Renal cortical epithelial cell (primary cell): ENCODE results near the gene DNAJB6. TPM values are rescaled to one million over a fixed set of nuclear protein-coding genes. Genes with fewer than 3 reads are reported as not detected.

ENCODE experiments used
- DNase-seq: peaks from one replicate; pipeline ENCODE4 v3.0.0-alpha.2; 2011; ENCODE audit warnings: low read depth
- total RNA-seq: library from RNA; depleted of rRNA; stranded (reverse); fragments of >200 nt; gene quantifications from 2 replicates; pipeline ENCODE4 v1.2.3, GENCODE V29; 2014

The DNAJB6 gene
- total RNA-seq, 1 donor from 2014 or later = 121 TPM

- no peak for DNase-seq
These were observed 91.7 kb downstream of the DNAJB6 start for GRCh38 chr7:157428554-157428945.

- DNase-seq = no peak
These were observed 92.3 kb downstream of the DNAJB6 start for GRCh38 chr7:157429001-157429679.

GRCh38 chr7:157429680-157430224 is 92.9 kb downstream of the DNAJB6 start:
- DNase-seq = no peak

GRCh38 chr7:157430721-157431120 is 93.9 kb downstream of the DNAJB6 start:
- DNase-seq = no peak

GRCh38 chr7:157431173-157431950 is 94.6 kb downstream of the DNAJB6 start:
- DNase-seq = no peak

- no peak for DNase-seq
These were observed 95.2 kb downstream of the DNAJB6 start for GRCh38 chr7:157431951-157432540.

- peak; percentile 40 for DNase-seq
These were observed 95.7 kb downstream of the DNAJB6 start for GRCh38 chr7:157432541-157432956.

DNA sequence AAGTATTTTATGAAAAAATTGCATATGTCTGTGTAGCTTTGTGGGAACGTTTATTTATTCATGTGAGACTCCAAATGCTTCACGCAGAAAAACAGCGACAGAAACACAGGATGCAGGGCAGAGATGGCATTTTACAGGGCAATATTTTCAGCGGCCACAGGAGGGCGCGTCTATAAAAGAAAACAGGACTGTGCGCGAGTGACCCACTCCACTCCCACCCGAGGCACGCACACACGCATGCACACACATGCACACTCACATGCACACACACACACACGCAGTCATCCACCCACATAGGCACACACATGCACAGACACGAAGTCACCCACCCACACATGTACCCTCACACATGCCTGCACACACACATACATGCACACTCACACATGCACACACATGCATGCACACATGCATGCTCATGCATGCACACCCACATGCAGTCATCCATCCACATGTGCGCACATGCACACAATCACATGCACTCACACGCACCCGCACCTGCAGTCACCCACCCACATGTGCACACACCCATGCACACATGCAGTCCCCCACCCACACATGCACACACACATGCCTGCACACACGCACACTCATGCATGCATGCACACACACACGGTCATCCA is 96.3 kb downstream of the DNAJB6 start:
- peak; percentile 4 for DNase-seq

GRCh38 chr7:157433628-157434027 is 96.8 kb downstream of the DNAJB6 start:
- no peak for DNase-seq

DNA sequence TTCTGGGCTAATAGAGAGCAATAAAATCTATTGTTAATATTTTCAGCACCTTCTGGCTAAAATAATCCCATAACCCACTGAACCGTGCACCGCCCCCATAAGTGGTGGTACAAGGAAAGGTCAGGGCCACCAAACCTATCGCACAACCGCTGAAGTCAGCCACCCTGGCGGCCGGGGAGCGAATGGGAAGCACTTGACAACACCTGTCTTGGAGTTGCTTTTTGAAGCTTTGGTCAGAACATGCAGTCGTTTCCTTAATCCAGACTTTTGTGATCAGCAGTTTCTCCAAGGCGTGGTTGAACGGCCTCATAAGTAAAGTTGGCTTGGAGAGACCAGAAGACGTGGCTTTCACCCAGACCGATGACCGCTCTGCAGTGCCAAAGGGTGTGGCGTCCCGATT is 97.4 kb downstream of the DNAJB6 start:
- no peak for DNase-seq

DNA sequence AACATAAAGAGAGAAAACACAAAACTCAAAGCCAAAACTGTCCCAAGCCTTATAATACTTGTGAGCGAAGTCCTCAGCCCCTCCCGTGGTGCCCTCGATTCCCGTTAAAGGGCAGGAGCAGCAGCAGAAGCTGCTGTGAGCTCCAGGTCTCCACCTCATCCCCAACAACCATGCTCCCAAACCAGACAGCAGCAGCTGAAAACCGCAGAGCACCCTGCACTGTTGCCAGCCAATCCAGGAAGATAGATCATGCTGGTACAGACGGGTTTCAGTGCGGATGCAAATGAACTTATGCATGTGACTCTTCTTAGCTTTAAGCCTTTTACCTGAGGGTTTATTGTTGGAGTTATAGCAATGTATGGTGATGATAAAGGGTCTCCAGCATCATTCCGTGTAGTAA is 97.9 kb downstream of the DNAJB6 start:
- no peak for DNase-seq

DNA sequence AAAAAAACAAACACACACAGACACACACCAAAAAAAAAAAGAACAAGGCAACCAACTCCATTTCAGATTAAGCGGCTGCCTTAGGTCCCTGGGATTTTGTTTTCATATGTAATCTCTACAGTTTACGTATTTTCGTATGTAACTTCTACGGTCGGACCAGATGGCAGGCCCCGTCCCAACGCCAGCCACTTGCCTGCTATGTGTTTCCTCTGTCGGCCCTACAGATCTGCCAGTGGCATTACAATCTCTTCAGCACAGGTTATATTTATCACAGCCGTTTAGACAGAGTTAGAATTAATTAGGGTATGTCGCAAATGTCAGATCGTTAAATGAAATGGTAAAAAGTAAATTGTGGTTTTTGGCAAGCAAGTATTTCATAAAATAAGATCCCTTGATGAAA is 99.3 kb downstream of the DNAJB6 start:
- DNase-seq = no peak

DNA sequence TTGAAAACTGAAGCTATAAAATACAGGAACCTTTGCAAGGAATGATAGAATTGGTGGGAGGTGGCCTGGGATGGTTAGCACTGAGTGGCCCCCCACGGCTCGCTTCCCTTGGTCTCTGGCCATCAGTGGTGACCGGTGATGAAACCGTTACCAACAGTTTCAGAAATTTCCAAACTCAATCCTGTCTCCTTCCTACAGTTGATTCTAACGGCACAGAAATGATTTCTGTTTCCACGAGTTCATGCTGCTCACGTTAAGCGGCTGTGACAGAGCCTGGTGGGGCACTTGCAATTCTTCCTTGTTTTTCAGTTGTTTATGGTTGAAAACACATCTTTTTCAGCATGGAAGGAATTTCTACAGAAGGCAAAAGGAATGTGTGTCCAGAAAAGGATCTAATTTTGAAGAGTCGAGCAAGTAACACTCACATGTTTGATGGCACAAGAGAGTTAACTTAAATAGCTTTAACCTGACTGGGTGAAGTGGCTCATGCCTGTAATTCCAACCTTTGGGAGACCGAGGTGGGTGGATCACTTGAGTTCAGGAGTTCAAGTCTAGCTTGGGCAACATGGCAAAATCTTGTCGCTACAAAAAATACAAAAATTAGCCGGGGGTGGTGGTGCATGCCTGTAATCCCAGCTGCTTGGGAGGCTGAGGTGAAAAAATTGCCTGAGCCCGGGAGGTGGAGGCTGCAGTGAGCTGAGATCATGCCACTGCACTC is 100.1 kb downstream of the DNAJB6 start:
- DNase-seq = no peak

- DNase-seq = no peak
These were observed 100.8 kb downstream of the DNAJB6 start for GRCh38 chr7:157437519-157438061.

- no peak for DNase-seq
These were observed 101.6 kb downstream of the DNAJB6 start for GRCh38 chr7:157438121-157439025.

DNA sequence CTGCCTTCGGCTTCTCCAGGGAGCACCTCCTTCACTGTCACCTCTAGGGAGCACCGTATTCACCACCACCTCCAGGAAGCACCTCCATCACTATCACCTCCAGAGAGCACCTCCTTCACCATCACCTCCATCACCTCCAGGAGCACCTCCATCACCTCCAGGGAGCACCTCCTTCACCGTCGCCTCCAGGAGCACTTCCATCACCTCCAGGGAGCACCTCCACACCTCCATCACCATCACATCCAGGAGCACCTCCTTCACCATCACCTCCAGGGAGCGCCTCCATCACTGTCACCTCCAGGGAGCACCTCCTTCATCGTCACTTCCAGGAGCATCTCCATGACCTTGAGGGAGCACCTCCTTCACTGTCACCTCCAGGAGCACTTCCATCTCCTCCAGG is 102.3 kb downstream of the DNAJB6 start:
- DNase-seq = no peak

GRCh38 chr7:157439761-157440160 is 103.0 kb downstream of the DNAJB6 start:
- no peak for DNase-seq

- no peak for DNase-seq
These were observed 103.7 kb downstream of the DNAJB6 start for GRCh38 chr7:157440346-157441022.

GRCh38 chr7:157441023-157441399 is 104.2 kb downstream of the DNAJB6 start:
- DNase-seq = no peak

- no peak for DNase-seq
These were observed 105.7 kb downstream of the DNAJB6 start for GRCh38 chr7:157442456-157442855.
